ENCODE results near the gene MRFAP1L1. TPM values are rescaled to one million over a fixed set of nuclear protein-coding genes. Genes with fewer than 3 reads are reported as not detected.

The MRFAP1L1 gene
- total and polyA plus RNA-seq, 10 of the 15 experiments (the other 5 are each of a cell fraction or from before 2014, with no cell fraction given): 30.6 to 85.1 (median 52.9) TPM

DNA sequence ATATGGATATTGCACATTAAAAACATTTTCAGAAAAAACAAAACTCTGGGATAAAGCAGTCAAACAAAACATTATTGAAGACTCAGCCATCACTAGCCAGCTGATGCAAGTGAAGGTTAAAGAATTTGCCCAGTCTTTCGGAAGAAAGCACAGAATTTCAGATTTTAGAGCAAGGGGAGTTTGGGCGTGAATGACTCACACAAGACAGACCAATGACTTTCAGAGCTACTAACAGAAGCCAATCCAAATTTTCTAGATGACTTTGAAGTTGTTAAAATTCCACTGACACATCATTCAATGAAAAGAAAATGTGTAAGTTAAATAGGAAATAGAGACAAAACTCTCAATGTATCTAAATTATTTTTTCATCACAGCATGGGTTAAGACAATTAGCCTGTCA, 4.0 kb downstream of the MRFAP1L1 start:
- H3K36me3 ChIP-seq (ENCODE audit: control insufficient read depth in 2 of 2, insufficient read depth in 2 of 2, low read length in 1 of 2): peaks cover 3 to 21% of the 10 kb centered on the region in 2 experiments; a peak in 3 of 4 replicates
- no peak overlapping the region for H2AFZ ChIP-seq (ENCODE audit: control insufficient read depth, low read depth, low read length)
- ATAC-seq (no peak), FAIRE-seq (no peak), DNase-seq (ENCODE audit: low read depth, low spot score) (no peak)
- peak overlapping the region; percentile 22 for H3K4me2 ChIP-seq (ENCODE audit: control insufficient read depth, insufficient read depth)
- no peak overlapping the region for H3K9ac ChIP-seq (ENCODE audit: control insufficient read depth, insufficient read depth, low read length)
- H3K4me3 ChIP-seq: no peak overlapping the region
- H4K20me1 ChIP-seq (ENCODE audit: control insufficient read depth, insufficient read depth): peaks cover 3% of the 10 kb centered on the region; the same call in 1 of the 2 replicates
- RAD21 ChIA-PET (ENCODE audit: unreplicated experiment): interaction anchor here (4.7 kb wide), 1 partner anchor 31 kb away, joined by 22 read pairs; a partner anchor contains a TSS
- WGBS (ENCODE audit: insufficient coverage, insufficient replicate concordance, low lambda C conversion rate, missing lambda C conversion rate): 75% methylated on average over 2 of the region's 2 CpGs
- in situ Hi-C loops (cut with MboI) (no loop called here), intact Hi-C loops (cut with micrococcal nuclease; ENCODE audit: unreplicated experiment) (no loop called here)
- CTCF ChIA-PET: interaction anchor here (0.6 to 5.1 kb wide), 5 partner anchors 13 to 505 kb away, joined by 3 to 25 read pairs (median 4); no protein-coding TSS in a partner anchor
- H3K9me3 ChIP-seq (replicated peaks; ENCODE audit: control insufficient read depth, insufficient read depth, low read length): peaks cover 5% of the 10 kb centered on the region; the same call in 2 of the 3 replicates
- peaks cover 13% of the 10 kb centered on the region for H3K4me1 ChIP-seq (ENCODE audit: control insufficient read depth, insufficient read depth, low read length)
- no TSS peak for BruUV-seq (replicated peaks)
- H3K27me3 ChIP-seq (replicated peaks in 1 of 2; ENCODE audit: control insufficient read depth in 2 of 2, insufficient read depth in 2 of 2, low read length in 1 of 2): no peaks in the 10 kb centered on the region
- SMC1A ChIA-PET (ENCODE audit: uncharacterized antibody, unreplicated experiment): interaction anchor here (1.3 to 1.5 kb wide), 2 partner anchors 10 to 168 kb away, joined by 3 to 9 read pairs; no protein-coding TSS in a partner anchor
- POLR2A ChIA-PET: interaction anchor here (1.8 kb wide), 1 partner anchor 31 kb away, joined by 6 read pairs; no protein-coding TSS in a partner anchor
- peaks cover 54% of the 10 kb centered on the region for H3K79me2 ChIP-seq (ENCODE audit: control insufficient read depth, insufficient read depth, low read length)
- no peak overlapping the region for H3K27ac ChIP-seq (ENCODE audit: control insufficient read depth, insufficient read depth)
- TF ChIP-seq KLF5 (IDR thresholded peaks at IDR 0.05; ENCODE audit: partially characterized antibody): no peak
- no peak for TF ChIP-seq RCOR1 (conservative IDR thresholded peaks at IDR 0.05; ENCODE audit: low read depth, low read length)
- no peak for TF ChIP-seq ZBTB40 (IDR thresholded peaks at IDR 0.05; ENCODE audit: borderline replicate concordance)
- no peak for TF ChIP-seq CEBPZ (IDR thresholded peaks at IDR 0.05; ENCODE audit: low read depth, low read length)
- TF ChIP-seq CHD4 (IDR thresholded peaks at IDR 0.05): no peak
- no peak for TF ChIP-seq ZNF274 (IDR thresholded peaks at IDR 0.05; ENCODE audit: insufficient read depth, insufficient read length)
- TF ChIP-seq SUPT20H (IDR thresholded peaks at IDR 0.05; ENCODE audit: borderline replicate concordance, control insufficient read depth, low read depth, low read length): no peak
- no peak for TF ChIP-seq PAX5 (IDR thresholded peaks at IDR 0.05; ENCODE audit: borderline replicate concordance, low read depth, low read length)
- TF ChIP-seq WRNIP1 (IDR thresholded peaks at IDR 0.05; ENCODE audit: borderline replicate concordance, low read depth, low read length): no peak
- no peak for TF ChIP-seq POLR2AphosphoS5 (IDR thresholded peaks at IDR 0.05; ENCODE audit: low read length)
- no peak for TF ChIP-seq ZZZ3 (IDR thresholded peaks at IDR 0.05; ENCODE audit: control insufficient read depth, insufficient read length, low read depth)
- no peak for TF ChIP-seq EP300 (IDR thresholded peaks at IDR 0.05; ENCODE audit: borderline replicate concordance in 1 of 2, control insufficient read depth in 1 of 2, low read depth in 2 of 2, low read length in 2 of 2)
- no peak for TF ChIP-seq MLLT1 (IDR thresholded peaks at IDR 0.05)
- no peak for TF ChIP-seq MEF2B (IDR thresholded peaks at IDR 0.05; ENCODE audit: partially characterized antibody, poor library complexity, severe bottlenecking)
- TF ChIP-seq SMAD1 (IDR thresholded peaks at IDR 0.05; ENCODE audit: low read depth, partially characterized antibody): no peak

Data from GM12878 (cell line).